Measurements from ENCODE around the gene ADAP1.
"Not testable (repeated sequence)": the region's sequence is repeated elsewhere in the genome, so short reads cannot be mapped to it uniquely, and the experiment has no call there.

ADAP1 gene

DNA sequence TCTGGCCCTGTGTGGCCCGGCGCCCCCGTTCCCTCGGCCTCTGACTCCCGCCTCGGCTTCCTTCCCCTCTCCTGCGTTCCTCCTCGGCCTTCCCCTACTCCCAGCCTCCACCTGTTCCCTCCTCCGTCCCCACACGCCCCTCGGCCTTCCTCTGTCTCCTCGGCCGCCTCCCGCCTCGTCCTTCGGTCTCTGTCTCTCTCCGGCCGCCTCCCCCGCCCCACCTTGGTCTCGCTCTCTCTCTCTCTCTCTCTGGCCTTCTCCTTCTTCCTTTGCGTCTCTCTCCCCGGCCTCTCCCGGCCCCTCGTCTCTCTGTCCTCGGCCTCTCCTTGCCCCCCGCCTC lies 77.5 kb downstream of the ADAP1 start:
- peak overlapping the region; percentile 93 for H3K4me3 ChIP-seq (ENCODE audit: low read depth, low read length)
- no peak for TF ChIP-seq CTCF (IDR thresholded peaks at IDR 0.05; ENCODE audit: insufficient read depth, low read depth, low read length, missing control alignments)
- DNase-seq (ENCODE audit: low read depth), result peak; percentile 60

GRCh38 chr7:876077-876971 lies 78.2 kb downstream of the ADAP1 start, which contains the start of gene GET4:
TSS of gene GET4 (plus strand) at chr7:876554. CDS start at chr7:876646, 92 bp downstream.
- DNase-seq (ENCODE audit: low read depth), result peak; percentile 99
- TF ChIP-seq CTCF (IDR thresholded peaks at IDR 0.05; ENCODE audit: insufficient read depth, low read depth, low read length, missing control alignments), result peak; percentile 19
- H3K4me3 ChIP-seq (ENCODE audit: low read depth, low read length), result peak within 1 kb of the TSS; percentile 93

DNA sequence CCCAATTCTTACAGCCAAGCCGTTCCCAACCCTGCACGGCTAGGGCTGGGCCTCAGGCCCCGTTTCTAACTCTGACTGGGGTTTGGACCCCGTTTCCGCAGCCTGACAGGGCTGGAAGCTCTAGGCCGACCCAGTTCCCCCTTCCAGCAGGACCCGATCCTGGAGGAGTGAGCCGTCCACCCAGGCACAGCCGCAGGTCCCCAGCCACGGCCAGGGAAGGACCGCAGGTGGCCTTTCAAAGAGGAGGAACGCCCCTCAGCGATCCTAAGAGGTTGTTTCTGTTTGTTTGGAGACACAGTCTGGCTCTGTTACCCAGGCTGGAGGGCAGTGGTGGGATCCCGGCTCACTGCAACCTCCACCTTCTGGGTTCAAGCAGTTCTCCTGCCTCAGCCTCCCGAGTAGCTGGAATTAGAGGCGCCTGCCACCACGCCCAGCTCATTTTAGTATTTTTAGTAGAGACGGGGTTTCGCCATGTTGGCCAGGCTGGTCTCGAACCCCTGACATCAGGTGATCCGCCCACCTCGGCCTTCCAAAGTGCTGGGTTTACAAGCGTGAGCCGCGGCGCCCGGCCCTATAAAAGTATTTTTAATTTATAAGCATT lies 78.9 kb downstream of the ADAP1 start:
- no peak for DNase-seq (ENCODE audit: low read depth)
- H3K4me3 ChIP-seq (ENCODE audit: low read depth, low read length), result peak overlapping the region; percentile 52
- no peak for TF ChIP-seq CTCF (IDR thresholded peaks at IDR 0.05; ENCODE audit: insufficient read depth, low read depth, low read length, missing control alignments)

GRCh38 chr7:875051-875450 lies 79.4 kb downstream of the ADAP1 start:
- no peak for TF ChIP-seq CTCF (IDR thresholded peaks at IDR 0.05; ENCODE audit: insufficient read depth, low read depth, low read length, missing control alignments)
- no peak overlapping the region for H3K4me3 ChIP-seq (ENCODE audit: low read depth, low read length)
- no peak for DNase-seq (ENCODE audit: low read depth)

DNA sequence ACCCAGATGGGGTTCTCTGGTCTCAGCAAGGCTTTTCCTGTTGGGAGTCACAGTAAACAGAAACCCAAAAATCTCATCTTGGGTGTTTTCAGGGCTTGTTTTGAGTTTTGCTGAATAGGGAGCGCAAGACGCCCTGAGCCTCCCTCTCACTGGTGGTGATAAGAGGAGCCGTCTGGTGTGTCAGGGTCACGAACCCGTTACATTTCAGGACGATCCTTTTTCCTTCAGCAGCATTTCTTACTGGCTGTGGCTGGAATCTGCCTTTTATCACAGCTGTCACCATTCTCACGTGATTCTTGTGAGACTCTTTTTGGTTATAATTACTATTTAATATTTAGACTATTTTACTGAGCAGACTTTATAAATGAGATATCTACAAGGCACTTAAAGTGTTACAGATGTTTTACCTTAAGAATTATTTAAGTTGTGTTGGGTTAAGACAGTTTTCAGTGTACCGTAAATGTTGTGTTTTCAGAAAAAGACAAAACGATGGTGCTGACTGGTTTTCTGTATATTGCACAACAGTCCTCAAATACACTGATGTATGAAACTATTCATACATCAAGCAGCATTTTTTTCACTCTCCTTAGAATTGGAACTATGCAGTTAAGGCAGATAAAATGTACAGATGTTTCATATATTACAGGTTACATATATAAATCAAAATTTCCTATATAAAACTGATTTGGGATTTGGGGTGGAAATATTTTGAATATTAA lies 80.3 kb downstream of the ADAP1 start:
- no peak overlapping the region for H3K4me3 ChIP-seq (ENCODE audit: low read depth, low read length)
- no peak for TF ChIP-seq CTCF (IDR thresholded peaks at IDR 0.05; ENCODE audit: insufficient read depth, low read depth, low read length, missing control alignments)
- DNase-seq (ENCODE audit: low read depth), result no peak

- no peak overlapping the region for H3K4me3 ChIP-seq (ENCODE audit: low read depth, low read length)
- peak; percentile 91 for TF ChIP-seq CTCF (IDR thresholded peaks at IDR 0.05; ENCODE audit: insufficient read depth, low read depth, low read length, missing control alignments)
- peak; percentile 85 for DNase-seq (ENCODE audit: low read depth)
These were observed 81.0 kb downstream of the ADAP1 start for GRCh38 chr7:873367-874002.

- DNase-seq (ENCODE audit: low read depth); H3K4me3 ChIP-seq (ENCODE audit: low read depth, low read length): not testable (repeated sequence)
These were observed 81.8 kb downstream of the ADAP1 start for GRCh38 chr7:872685-873084.

Measured in GM12865 (cell line).